ENCODE data around the gene OR8D1.

The OR8D1 gene

GRCh38 chr11:124313849-124314248 lies at the start of gene OR8D1:
TSS of gene OR8D1 (minus strand) at chr11:124313949. CDS start at chr11:124310766, 3,183 bp downstream.
- DNase-seq: no peak

DNA sequence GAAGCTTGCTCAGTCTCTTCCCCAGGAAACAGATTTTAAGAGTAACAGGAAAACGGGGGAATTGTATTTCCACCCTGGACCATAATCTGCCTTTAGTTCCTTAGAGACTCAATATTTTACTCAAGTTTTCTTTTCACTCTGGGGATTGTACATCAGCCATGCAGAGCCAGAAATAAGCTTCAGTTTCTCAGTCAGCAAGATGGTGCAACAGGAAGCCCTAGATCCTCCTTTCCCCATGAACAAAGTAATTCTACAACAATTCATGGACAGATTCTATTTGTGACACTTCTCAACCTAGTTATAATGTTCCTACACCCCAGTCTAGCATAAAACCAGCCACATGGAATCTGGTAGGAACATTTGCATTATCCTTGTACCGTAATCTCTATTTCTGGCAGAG lies 45.8 kb upstream of the OR8D1 start:
- no peak for DNase-seq

DNA sequence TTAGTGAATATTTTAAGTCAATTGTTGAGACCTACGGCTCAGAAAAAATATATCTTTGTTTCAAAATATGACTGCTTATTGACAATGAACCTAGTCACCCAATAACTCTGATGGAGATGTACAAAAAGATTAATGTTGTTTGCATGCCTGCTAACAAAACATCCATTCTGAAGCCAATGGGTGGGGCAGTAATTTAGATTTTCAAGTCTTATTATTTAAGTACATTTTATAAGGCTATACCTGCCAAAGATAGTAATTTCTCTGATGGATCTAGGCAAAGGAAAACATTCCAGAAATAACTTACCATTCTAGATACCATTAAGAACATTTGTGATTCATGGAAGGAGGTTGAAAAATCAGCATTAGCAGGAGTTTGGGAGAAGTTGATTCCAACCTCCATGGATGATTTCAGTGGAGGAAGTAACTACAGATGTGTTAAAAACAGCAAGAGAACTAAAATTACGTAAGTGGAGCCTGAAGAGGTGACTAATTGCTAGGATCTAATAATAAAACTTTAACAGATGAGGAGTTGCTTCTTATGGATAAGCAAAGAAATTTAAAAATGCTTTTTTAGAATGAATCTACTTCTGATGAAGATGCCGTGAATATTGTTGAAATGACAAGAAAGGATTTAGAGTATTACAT lies 32.7 kb upstream of the OR8D1 start:
- DNase-seq: no peak

- DNase-seq: no peak
These were observed 30.6 kb upstream of the OR8D1 start for GRCh38 chr11:124344346-124344745.

DNA sequence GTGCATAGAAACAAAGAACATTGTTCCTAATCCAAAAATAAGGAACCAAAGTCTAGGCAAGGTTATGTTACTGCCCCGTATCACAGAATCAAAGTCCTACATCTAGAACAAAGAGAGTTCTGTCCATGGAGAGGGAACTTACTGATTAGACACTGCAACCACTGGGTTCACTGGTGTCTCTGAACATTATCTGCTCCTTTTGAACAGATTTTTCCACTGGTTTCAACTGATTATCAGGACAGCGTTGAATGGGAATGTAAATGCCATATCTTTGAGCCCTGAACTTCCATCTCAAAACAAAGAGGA lies 26.3 kb upstream of the OR8D1 start:
- no peak for DNase-seq

DNA sequence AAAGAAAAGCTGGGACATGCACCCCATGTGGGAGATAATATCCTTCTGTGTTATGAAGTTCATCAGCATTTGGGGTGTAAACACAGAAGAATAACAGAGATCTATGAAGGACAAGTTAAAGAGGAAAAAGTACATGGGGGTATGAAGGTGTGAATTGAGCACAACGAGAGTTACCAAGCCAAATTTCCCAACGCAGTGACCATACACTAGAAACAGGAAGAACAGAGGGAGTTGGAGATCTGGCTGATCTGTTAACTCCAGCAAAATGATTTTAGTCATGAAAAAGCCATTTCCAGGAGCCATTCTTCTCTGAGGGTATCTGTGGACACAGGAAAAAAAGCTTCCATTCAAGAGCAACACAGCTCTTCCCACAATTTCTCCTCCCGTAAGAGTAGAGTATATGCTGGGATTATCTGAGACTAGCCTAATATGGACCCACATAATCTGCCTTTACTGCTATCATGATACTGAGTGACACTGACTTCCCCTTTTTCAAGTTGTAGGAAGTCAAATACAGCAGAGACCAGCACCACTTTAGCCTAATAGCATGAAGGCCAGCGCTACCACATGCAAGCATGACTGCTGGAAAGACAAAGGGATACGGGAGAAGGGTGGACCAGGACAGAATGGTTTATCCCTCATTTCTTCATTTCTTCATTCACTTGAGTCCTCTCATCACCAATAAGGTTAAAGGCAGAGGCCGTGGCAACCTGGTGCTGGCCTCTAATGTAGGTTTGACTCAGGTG lies 25.8 kb upstream of the OR8D1 start:
- no peak for DNase-seq

DNA sequence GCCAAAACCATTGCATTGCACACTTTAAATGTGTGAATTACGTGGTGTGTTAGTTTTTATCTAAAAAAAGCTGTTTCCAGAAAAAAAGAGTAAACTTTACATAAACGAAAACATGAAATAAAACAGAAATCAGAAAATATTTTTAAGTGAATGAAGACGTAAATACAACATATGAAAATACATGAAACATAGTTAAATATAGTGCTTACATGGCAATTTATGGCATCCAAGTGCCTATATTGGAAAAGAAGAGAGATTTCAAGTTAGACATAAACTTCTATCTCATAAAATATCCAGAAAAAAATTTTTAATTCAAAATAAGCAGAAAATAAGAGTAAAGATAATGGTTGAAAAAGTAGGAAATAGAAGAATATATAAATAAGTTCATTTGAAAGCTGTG lies 18.1 kb upstream of the OR8D1 start:
- DNase-seq: no peak

- DNase-seq: no peak
These were observed 16.2 kb upstream of the OR8D1 start for GRCh38 chr11:124329787-124330478.

GRCh38 chr11:124327775-124328174 lies 14.0 kb upstream of the OR8D1 start:
- no peak for DNase-seq

DNA sequence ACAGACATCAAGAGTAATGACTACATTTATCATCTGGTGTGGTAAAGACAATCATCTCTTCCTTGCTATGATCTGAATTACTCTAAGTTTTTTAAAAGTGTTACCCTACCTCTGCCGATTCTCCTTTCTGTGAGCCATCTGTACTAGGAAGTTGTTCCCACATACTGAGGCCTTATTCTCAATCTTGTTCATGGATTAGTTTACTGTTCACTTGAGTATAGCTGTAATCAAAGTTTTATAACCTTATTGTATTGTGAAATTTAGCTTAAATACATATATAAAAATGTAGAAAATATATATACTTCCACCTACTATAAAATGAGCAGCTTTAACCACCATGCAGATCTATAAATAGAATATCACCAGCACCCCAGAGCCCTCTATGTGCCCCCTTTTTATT lies 8.6 kb upstream of the OR8D1 start:
- DNase-seq: no peak

- DNase-seq: no peak
These were observed 6.3 kb upstream of the OR8D1 start, which contains the start of gene OR8D2 for GRCh38 chr11:124320097-124320496. TSS of gene OR8D2 (minus strand) at chr11:124320197. CDS start at chr11:124320197, 0 bp downstream.

DNA sequence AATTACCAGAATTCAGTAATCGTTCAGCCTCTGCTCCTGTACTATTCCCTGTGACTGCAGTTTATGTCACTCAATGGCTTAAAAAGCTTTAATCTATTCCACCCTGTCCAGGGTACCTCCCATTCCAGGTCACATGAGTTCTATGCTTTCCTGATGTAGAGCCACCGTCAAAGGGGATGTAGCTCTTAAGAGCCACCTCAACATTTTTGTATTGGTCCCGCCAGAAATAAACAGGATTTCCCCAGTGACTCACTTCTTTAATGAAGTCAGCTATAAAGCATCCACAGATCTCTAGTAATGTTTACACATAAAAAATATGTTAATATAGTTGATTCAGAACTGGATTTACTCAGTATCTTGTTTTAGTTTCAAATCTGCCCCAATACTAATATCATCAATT lies 1.3 kb upstream of the OR8D1 start:
- DNase-seq: no peak

DNA sequence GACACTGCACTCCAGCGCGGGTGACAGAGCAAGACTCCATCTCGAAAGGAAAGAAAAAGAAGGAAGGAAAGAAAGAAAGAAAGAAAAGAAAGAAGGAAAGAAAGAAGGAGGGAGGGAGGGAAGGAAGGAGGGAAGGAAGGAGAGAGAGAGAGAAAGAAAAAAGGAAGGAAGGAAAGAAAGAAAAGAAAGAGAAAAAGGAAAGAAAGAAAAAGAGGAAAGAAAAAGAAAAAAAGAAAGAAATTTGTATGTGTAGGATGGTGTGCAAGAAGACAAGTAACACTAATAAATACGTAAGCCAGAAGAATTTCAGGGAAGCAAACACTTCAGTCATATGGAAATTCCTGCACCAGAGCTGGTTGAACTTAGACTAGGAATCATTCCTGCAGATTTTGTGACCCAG lies 618 bp downstream of the OR8D1 start:
- DNase-seq: no peak

DNA sequence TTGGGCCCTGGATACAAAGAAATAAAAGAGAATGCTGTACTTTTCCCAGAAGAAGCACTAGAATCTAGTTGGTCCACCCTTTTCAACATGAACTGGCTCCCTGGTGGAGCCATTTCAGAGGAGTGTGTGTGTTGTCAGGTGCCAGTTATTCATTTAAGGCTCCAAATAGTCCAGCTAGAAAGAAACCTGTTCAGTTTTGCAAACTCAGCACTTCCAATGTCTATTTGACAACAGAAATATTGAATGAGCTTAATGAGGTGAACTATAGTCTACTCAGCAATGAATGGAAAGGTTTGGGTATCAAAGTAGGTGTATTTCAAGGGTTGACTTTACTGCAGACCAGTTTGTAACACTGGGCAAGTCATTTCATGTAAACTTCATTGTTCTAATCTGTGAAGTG lies 2.1 kb downstream of the OR8D1 start:
- no peak for DNase-seq

GRCh38 chr11:124311269-124311668 lies 2.5 kb downstream of the OR8D1 start:
- no peak for DNase-seq

DNA sequence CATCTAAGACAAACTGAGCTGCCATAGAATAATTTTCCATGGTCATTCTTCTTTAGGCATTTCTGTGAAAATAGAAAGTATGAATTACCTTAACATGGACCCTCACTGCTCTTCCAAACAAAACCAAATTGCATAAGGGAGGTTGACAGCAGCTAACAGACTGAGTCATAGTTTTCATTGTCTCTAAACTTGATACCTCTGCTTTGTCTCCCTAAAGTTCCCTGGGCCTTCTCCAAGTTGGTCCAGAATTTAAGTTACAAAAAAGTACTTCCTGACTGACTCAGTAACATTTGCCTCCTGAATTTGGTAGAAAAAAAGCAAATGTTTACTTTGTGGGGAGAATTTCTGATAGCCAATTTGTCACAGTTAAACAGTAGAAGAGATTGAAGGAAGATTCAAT lies 3.0 kb downstream of the OR8D1 start:
- DNase-seq: no peak

DNA sequence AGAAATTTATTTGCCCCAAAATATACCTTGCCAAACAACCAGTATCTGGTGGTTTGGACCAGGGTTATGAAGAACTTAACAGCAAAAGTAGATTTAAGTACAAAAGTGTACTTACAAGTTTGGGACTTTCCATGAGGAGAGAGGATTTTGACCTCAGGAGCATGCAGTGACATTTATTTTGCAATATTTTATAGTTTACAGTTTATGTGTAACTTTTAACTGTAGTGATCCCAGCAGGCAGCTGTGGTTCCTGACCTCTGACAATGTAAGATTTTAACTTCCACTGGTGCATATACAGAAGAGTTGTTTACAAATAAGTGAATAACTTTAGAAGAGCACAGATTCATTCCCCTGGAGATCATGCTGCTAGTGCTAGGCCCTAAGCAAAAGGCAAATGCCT lies 6.7 kb downstream of the OR8D1 start:
- no peak for DNase-seq

- DNase-seq: no peak
These were observed 11.2 kb downstream of the OR8D1 start for GRCh38 chr11:124302347-124303125.

DNA sequence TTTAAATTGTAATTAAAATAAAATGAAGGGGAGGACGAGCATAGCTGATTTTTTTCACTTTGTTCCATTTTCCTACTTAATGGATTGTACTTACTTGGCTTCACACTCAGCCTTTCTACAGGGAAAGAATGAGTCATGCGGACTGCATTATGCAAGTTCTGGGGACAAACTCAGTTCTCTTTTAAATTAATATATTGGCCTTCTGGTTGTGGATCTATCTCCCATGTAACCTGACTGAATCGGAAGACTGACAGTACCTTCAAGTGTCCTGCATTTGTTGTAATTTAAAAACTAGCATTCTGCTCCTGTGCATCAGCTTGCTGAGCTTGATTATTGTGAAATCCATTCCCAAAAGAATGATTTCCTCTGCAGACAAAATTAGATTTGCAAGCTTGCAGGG lies 12.2 kb downstream of the OR8D1 start:
- no peak for DNase-seq

DNA sequence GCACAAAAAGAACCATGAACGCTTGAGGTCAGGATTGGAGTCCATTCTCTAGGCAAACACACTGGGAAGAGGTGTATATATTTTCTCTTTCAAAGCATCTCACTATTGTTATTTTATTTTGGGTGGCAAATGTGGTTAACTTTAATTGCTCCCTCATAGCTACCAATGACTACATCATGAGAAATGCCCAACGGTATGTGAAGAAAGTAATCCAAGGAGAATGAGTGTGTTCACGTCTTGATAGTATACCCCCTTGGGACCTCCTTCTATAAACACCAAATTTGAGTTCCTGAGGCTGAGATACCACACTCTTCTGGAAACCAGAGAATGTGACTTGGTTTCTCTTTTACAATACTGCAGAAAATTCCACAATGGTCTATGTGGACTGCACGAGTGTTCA lies 15.8 kb downstream of the OR8D1 start:
- no peak for DNase-seq

DNA sequence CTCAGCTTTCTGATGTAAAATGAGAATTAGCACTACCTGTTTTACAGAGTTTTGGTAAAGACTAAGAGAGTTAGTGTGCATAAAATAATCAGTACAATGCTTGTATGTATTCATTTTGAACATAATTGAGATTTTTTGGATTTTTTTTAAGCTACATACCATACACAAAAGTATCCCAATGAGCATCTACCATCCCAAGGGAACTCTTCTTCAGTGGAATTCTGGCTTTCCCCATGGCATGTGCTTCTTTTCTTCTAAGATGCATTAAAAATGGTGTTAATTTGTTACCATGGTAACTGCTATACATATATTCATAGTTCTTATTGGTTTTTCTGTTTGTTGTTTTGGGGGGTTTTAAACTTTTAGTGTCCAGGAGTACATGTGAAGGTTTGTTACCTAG lies 17.7 kb downstream of the OR8D1 start:
- DNase-seq: no peak

DNA sequence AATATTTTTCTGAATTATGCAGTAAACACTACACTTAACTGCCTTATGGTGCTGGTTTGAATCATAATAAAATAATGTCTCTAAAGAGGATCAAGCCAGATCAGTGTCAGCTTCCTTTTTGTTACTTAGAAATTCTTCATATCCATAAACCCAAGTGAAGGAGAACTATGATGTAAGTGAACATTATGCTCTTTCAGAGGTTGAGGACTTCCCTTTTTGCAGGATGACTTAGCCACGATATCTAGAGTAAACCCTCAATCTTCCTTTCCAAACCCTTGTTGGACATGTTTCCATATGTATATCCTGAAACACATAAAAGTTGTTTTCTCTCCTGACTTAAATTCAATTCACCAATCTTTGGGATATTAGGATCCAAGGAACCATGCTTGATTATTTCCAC lies 19.1 kb downstream of the OR8D1 start:
- DNase-seq: no peak

DNA sequence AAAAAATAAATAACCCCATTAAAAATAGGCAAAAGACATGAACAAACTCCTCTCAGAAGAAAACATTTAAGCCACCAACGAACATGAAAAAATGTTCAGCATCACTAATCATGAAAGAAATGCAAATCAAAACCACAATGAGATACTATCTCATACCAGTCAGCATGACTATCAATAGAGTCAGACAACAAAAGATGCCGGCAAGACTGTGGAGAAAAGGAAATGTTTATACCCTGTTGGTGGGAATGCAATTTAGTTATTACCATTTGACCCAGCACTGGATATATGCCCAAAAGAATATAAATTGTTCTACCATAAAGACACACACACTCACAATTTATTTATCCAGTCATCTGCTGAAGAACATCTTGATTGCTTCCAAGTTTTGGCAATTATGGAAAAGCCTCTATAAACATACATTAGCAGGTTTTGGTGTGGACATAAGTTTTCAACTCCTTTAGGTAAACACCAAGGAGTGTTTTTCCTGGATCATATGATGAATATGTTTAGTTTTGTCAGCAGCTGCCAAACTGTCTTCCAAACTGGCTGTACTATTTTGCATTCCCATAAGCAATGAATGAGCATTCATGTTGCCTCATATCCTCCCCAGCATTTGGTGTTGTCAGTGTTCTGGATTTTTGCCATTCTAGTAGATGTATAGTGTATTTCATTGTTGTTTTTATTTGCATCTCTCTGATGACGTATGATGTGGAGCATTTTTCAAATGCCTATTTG lies 28.0 kb downstream of the OR8D1 start:
- DNase-seq: no peak

Measured in activated CD4-positive, CD25-positive, alpha-beta regulatory T cell treated with anti-CD3 and anti-CD28 coated beads, Interleukin-2, amount 50 U/mL, for 72 hours (primary cell).